ENCODE measurements around the gene MGLL.

Gene MGLL

GRCh38 chr3:127769284-127770081, 52.8 kb downstream of the MGLL start:
- DNase-seq (ENCODE audit: low spot score) = no peak
- no peak for TF ChIP-seq CTCF (IDR thresholded peaks at IDR 0.05; ENCODE audit: extremely low read depth, missing control alignments)

GRCh38 chr3:127768346-127769008, 53.8 kb downstream of the MGLL start:
- TF ChIP-seq CTCF (IDR thresholded peaks at IDR 0.05; ENCODE audit: extremely low read depth, missing control alignments) = no peak
- no peak for DNase-seq (ENCODE audit: low spot score)

GRCh38 chr3:127767126-127767525, 55.2 kb downstream of the MGLL start:
- no peak for DNase-seq (ENCODE audit: low spot score)
- TF ChIP-seq CTCF (IDR thresholded peaks at IDR 0.05; ENCODE audit: extremely low read depth, missing control alignments) = no peak

GRCh38 chr3:127765735-127766134, 56.6 kb downstream of the MGLL start:
- TF ChIP-seq CTCF (IDR thresholded peaks at IDR 0.05; ENCODE audit: extremely low read depth, missing control alignments) = no peak
- DNase-seq (ENCODE audit: low spot score) = no peak

GRCh38 chr3:127764841-127765362, 57.4 kb downstream of the MGLL start:
- no peak for TF ChIP-seq CTCF (IDR thresholded peaks at IDR 0.05; ENCODE audit: extremely low read depth, missing control alignments)

GRCh38 chr3:127764301-127764700, 58.0 kb downstream of the MGLL start:
- no peak for DNase-seq (ENCODE audit: low spot score)

More at GRCh38 chr3:127764841-127765362, 57.4 kb downstream of the MGLL start:
- DNase-seq (ENCODE audit: low spot score) = no peak

More at GRCh38 chr3:127764301-127764700, 58.0 kb downstream of the MGLL start:
- TF ChIP-seq CTCF (IDR thresholded peaks at IDR 0.05; ENCODE audit: extremely low read depth, missing control alignments) = no peak

Data from GM20000 (cell line).